ENCODE measurements around the gene LCE1C. TPM values are rescaled to one million over a fixed set of nuclear protein-coding genes. Genes with fewer than 3 reads are reported as not detected.

The LCE1C gene
- total and polyA plus RNA-seq, 2 of the 4 experiments (the other 2 are of a cell fraction), result not detected

DNA sequence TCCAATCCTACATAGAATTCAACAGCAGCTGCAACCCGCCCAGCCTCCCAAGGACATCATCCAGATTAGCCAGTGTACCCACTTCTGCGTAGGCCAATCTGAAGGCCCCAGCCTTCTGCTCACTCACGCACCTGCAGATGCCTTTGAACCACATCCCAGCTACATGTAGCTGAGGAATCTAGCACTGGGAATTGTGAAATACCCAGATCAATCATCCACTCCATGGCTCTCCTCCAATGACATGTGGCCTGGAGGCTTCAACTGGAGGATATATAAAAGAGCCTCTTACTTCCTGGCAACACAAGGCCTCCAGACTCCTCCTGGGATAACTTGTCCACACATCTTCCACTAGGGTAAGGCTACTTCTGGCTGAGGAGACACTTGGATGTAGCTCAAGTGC is 36.1 kb upstream of the LCE1C start, which contains the start of gene LCE6A:
TSS of gene LCE6A (plus strand) at position 301 of the 400 bp plus-strand sequence. CDS start 665 bp downstream, outside the sequence.
- dilution Hi-C loops (cut with HindIII; ENCODE audit: low sequenced_read_pairs, unreplicated experiment), result no loop called here
- H3K9ac ChIP-seq (ENCODE audit: low read depth, low read length), result no peak within 1 kb of the TSS
- no TSS peak for BruUV-seq (replicated peaks)

More for the DNA sequence above, 36.1 kb upstream of the LCE1C start, which contains the start of gene LCE6A:
- no peak within 1 kb of the TSS for H4K5ac ChIP-seq (ENCODE audit: low read depth, low read length)
- H3K27ac ChIP-seq (ENCODE audit: insufficient read depth, low read length), result no peak within 1 kb of the TSS
- peak within 1 kb of the TSS; percentile 19 for H2AFZ ChIP-seq (replicated peaks; ENCODE audit: low read length, poor library complexity)
- H4K91ac ChIP-seq (ENCODE audit: insufficient read depth, low read depth, low read length), result no peak within 1 kb of the TSS
- no peak within 1 kb of the TSS for H3K14ac ChIP-seq (replicated peaks; ENCODE audit: low read depth, low read length)
- H3K9me3 ChIP-seq (ENCODE audit: control insufficient read depth, insufficient read depth, low read length), result no peaks in the 10 kb centered on the region
- H3K4me3 ChIP-seq (ENCODE audit: insufficient read depth, low read depth, low read length), result no peak within 1 kb of the TSS
- ChIA-PET POLR2A (ENCODE audit: unreplicated experiment) (no interaction called here), CTCF (no interaction called here)
- H2AK9ac ChIP-seq (replicated peaks; ENCODE audit: low read depth, low read length, poor library complexity), result no peak within 1 kb of the TSS
- H3K36me3 ChIP-seq (ENCODE audit: control insufficient read depth, insufficient read depth, low read length), result no peaks in the 10 kb centered on the region
- no peak within 1 kb of the TSS for H3K4me2 ChIP-seq (ENCODE audit: low read depth, low read length)
- H2BK120ac ChIP-seq (ENCODE audit: low read depth, low read length), result no peak within 1 kb of the TSS
- H2BK15ac ChIP-seq (ENCODE audit: low read depth, low read length), result no peak within 1 kb of the TSS
- H3K18ac ChIP-seq (ENCODE audit: low read depth, low read length), result no peak within 1 kb of the TSS
- in situ Hi-C loops (cut with MboI; ENCODE audit: low sequenced_read_pairs), result no loop called here
- H2AK5ac ChIP-seq (ENCODE audit: low read depth, low read length), result no peak within 1 kb of the TSS
- no peak within 1 kb of the TSS for H2BK20ac ChIP-seq (ENCODE audit: low read depth, low read length)
- no peaks in the 10 kb centered on the region for H3K4me1 ChIP-seq (ENCODE audit: control insufficient read depth, insufficient read depth, low read length)
- H3K23ac ChIP-seq (ENCODE audit: low read depth, low read length), result no peak within 1 kb of the TSS
- H3K9me1 ChIP-seq (ENCODE audit: insufficient read depth, low read length), result no peaks in the 10 kb centered on the region
- H4K20me1 ChIP-seq (ENCODE audit: insufficient read depth, low read length), result no peaks in the 10 kb centered on the region
- H3K79me1 ChIP-seq (ENCODE audit: low read depth in 1 of 2, low read length in 2 of 2), result no peaks in the 10 kb centered on the region
- intact Hi-C loops (cut with micrococcal nuclease), result no loop called here
- H3K4ac ChIP-seq (ENCODE audit: low read depth, low read length), result no peak within 1 kb of the TSS
- no CpG with 5 or more reads among the region's 3 CpGs for WGBS, 2 experiments (ENCODE audit: extremely low coverage in 2 of 2, insufficient read length in 1 of 2)
- H4K8ac ChIP-seq (ENCODE audit: low read depth in 2 of 2, low read length in 2 of 2), result no peak within 1 kb of the TSS
- no peak for ATAC-seq (ENCODE audit: low read depth)
- no peak for DNase-seq
- no peak within 1 kb of the TSS for H2BK5ac ChIP-seq (ENCODE audit: low read depth, low read length, poor library complexity, severe bottlenecking)
- no peak within 1 kb of the TSS for H3K56ac ChIP-seq (ENCODE audit: extremely low read depth, insufficient read depth, low read length)
- TF ChIP-seq BHLHE40 (IDR thresholded peaks at IDR 0.05; ENCODE audit: low read depth, low read length), result no peak
- no peak for TF ChIP-seq MXI1 (IDR thresholded peaks at IDR 0.05; ENCODE audit: borderline replicate concordance, low read depth, low read length)
- no peak for TF ChIP-seq CHD1 (IDR thresholded peaks at IDR 0.05; ENCODE audit: low read depth, low read length)
- TF ChIP-seq, protein P1, sequence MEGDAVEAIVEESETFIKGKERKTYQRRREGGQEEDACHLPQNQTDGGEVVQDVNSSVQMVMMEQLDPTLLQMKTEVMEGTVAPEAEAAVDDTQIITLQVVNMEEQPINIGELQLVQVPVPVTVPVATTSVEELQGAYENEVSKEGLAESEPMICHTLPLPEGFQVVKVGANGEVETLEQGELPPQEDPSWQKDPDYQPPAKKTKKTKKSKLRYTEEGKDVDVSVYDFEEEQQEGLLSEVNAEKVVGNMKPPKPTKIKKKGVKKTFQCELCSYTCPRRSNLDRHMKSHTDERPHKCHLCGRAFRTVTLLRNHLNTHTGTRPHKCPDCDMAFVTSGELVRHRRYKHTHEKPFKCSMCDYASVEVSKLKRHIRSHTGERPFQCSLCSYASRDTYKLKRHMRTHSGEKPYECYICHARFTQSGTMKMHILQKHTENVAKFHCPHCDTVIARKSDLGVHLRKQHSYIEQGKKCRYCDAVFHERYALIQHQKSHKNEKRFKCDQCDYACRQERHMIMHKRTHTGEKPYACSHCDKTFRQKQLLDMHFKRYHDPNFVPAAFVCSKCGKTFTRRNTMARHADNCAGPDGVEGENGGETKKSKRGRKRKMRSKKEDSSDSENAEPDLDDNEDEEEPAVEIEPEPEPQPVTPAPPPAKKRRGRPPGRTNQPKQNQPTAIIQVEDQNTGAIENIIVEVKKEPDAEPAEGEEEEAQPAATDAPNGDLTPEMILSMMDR (conservative IDR thresholded peaks at IDR 0.05; ENCODE audit: low read depth, low read length), result no peak
- no peak for TF ChIP-seq POLR2A (IDR thresholded peaks at IDR 0.05; ENCODE audit: low read depth, low read length)
- TF ChIP-seq, protein P2, sequence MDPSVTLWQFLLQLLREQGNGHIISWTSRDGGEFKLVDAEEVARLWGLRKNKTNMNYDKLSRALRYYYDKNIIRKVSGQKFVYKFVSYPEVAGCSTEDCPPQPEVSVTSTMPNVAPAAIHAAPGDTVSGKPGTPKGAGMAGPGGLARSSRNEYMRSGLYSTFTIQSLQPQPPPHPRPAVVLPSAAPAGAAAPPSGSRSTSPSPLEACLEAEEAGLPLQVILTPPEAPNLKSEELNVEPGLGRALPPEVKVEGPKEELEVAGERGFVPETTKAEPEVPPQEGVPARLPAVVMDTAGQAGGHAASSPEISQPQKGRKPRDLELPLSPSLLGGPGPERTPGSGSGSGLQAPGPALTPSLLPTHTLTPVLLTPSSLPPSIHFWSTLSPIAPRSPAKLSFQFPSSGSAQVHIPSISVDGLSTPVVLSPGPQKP (IDR thresholded peaks at IDR 0.05; ENCODE audit: borderline replicate concordance, low read depth, low read length), result no peak
- no peak for TF ChIP-seq RFX5 (IDR thresholded peaks at IDR 0.05; ENCODE audit: low read depth, low read length)
- no peak for TF ChIP-seq NFE2L2 (IDR thresholded peaks at IDR 0.05; ENCODE audit: low read depth, low read length)
- no peak for TF ChIP-seq MAFK (IDR thresholded peaks at IDR 0.05; ENCODE audit: low read depth, low read length)
- no peak for TF ChIP-seq FOS (IDR thresholded peaks at IDR 0.05; ENCODE audit: low read depth, low read length)
- no peak for TF ChIP-seq MAZ (IDR thresholded peaks at IDR 0.05; ENCODE audit: borderline replicate concordance, low read depth, low read length)
- TF ChIP-seq CEBPB (IDR thresholded peaks at IDR 0.05; ENCODE audit: low read depth, low read length), result no peak
- no peak for TF ChIP-seq SMC3 (IDR thresholded peaks at IDR 0.05; ENCODE audit: low read depth, low read length)
- TF ChIP-seq, protein P3, sequence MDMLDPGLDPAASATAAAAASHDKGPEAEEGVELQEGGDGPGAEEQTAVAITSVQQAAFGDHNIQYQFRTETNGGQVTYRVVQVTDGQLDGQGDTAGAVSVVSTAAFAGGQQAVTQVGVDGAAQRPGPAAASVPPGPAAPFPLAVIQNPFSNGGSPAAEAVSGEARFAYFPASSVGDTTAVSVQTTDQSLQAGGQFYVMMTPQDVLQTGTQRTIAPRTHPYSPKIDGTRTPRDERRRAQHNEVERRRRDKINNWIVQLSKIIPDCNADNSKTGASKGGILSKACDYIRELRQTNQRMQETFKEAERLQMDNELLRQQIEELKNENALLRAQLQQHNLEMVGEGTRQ (IDR thresholded peaks at IDR 0.05; ENCODE audit: low read depth, low read length), result no peak
- TF ChIP-seq RAD21 (IDR thresholded peaks at IDR 0.05; ENCODE audit: low read length), result no peak
- no peak for TF ChIP-seq RCOR1 (IDR thresholded peaks at IDR 0.05; ENCODE audit: insufficient replicate concordance, low read length)
- no peaks in the 10 kb centered on the region for H3K27me3 ChIP-seq (ENCODE audit: control insufficient read depth, insufficient read depth, low read length)

Data from IMR-90 (cell line).